DMS 273 treated with DMSO at 0.1 percent for 48 hours (cell line): Measurements from ENCODE around the gene KIF26B.
"Not testable (repeated sequence)": the region's sequence is repeated elsewhere in the genome, so short reads cannot be mapped to it uniquely, and the experiment has no call there.

Experiments used
- DNase-seq: peaks from one replicate; lab custom pipeline; 2025; lab: John Stamatoyannopoulos, UW

Gene KIF26B

DNA sequence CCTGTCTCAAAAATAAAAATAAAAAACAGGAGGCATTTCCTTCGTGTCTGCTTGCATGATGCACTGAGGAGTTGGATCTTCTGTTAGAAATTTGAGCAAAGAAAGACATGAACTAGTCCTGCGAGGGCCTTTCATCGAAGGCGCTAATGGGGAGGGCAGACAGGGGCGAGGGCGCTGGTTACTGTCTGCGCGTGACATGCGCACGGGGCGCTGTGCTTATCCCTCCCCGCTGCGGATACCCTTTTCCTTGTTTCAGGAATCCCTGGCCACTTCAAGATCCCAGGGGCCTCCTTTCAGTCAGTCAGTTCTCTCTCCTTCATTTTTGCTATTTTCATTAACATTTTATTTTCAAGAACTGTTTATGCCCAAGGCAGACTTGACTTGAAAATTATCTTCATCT lies 545.8 kb downstream of the KIF26B start:
- no peak for DNase-seq

- DNase-seq = no peak
Measured at GRCh38 chr1:245701631-245702030, 546.8 kb downstream of the KIF26B start.

DNA sequence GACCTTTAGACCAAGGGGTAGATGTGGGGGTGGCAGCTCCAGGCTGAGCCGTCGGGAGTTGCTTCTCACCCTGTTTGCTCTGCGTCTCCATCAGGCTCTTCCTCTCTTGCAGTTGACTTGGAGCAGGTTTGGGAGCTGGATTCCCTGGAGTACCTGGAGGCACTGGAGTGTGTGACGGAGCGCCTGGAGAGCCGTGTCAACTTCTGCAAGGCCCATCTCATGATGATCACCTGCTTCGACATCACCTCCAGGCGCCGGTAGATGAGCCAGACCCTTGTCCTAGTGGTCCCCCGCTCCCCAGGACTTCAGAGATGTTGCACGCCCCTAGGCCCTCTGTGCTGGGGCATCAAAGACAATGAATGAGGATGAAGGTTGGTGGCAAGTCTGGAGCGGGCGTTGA lies 547.6 kb downstream of the KIF26B start:
- DNase-seq = no peak

DNA sequence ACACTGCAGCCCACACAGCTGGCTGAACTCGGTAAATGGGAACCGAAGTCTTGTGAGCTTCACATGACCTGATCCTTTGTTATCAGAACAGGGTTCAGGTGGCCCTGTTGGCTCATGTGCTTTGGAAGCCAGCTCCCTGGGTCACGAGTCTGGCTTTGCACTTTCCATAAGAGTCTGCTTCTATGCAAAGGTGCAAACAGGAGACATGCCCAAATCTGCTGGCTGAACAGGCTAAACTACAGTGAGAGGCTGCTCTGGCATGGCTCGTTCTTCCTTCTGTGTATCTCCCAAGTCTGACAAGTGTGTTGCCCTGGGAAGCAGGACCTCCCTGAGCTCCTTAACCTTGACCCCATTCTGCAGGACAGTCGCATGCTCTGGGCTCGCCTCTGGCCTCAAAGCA lies 549.6 kb downstream of the KIF26B start:
- DNase-seq = no peak

- DNase-seq = no peak
Measured at GRCh38 chr1:245704765-245705164, 550.0 kb downstream of the KIF26B start.

DNA sequence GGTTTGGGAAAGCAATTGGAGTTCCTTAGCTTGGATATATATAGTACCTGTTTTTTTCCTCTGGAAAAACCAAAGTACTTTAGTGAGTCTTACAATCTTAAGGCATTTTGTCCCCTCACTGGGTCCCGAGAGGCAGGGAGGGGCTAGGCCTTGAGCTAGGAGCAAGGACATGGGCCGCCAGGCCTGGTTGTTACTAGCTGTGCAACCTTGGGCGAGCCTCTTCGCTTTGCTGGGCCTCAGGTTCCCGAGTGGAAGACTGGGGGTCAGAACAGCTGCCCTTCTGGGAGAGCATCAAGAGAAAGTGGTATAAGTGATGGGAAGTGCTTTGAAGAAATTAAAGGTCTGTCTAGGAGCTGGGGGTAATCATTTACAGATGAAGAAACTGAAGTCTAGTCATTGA lies 553.2 kb downstream of the KIF26B start:
- DNase-seq = no peak

- DNase-seq = no peak
Measured at GRCh38 chr1:245710961-245711903, 556.4 kb downstream of the KIF26B start.

DNA sequence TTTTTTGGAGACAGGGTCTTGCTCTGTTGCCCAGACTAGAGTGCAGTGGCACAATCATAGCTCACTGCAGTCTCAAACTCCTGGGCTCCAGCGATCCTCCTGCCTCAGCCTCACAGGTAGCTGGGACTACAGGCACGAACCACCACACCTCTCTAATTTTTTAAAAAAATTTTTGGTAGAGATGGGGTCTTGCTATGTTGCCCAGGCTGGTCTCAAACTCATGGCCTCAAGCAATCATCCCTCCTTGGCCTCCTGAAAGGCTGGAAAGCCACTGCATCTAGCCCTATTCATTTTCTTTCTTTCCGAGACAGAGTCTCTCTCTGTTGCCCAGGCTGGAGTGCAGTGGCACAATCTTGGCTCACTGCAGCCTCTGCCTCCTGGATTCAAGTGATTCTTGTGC lies 559.2 kb downstream of the KIF26B start:
- not testable (repeated sequence) for DNase-seq

DNA sequence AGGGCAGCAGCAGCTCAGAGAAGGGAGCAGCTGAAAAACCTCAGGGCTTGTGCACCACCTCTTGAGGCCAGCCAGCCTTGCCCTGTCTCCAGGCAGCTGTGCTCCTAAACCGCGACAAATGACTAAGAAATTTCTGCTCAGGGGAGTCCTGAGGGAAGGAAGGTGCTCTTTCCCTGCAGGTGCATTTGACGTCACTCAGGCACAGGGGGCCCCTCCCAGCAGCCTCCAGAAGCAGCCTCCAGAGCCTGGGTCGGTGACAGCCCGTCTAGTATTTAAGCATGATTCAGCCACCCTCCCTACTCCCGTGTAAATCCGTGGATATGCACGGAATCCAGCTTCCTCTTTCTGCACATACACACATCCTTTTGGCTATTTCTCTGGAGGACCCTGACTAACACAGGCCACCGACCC lies 560.5 kb downstream of the KIF26B start:
- no peak for DNase-seq

GRCh38 chr1:245715970-245716369 lies 561.2 kb downstream of the KIF26B start:
- DNase-seq = no peak

DNA sequence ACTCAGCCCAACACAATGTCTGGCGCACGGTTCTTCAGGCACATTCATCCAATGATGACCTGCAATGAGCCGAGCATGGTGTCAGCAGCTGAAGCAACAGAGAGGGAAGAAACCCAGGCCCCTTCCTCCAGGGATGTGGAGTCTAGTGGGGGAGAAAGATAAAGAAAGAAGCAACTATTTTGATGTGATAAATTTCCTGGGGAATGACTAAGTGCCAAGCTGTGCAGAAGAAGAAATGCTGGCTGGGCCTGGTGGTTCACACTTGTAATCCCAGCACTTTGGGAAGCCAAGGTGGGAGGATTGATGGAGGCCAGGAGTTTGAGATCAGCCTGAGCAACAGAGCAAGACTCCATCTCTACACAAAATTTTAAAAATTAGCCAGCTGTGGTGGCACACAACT lies 561.8 kb downstream of the KIF26B start:
- DNase-seq = no peak

- DNase-seq = no peak
Measured at GRCh38 chr1:245717611-245718010, 562.8 kb downstream of the KIF26B start.

GRCh38 chr1:245718123-245718522 lies 563.3 kb downstream of the KIF26B start:
- DNase-seq = no peak

- no peak for DNase-seq
Measured at GRCh38 chr1:245718951-245719350, 564.2 kb downstream of the KIF26B start.

GRCh38 chr1:245721488-245721887 lies 566.7 kb downstream of the KIF26B start:
- no peak for DNase-seq

GRCh38 chr1:245728035-245728434 lies 573.2 kb downstream of the KIF26B start:
- not testable (repeated sequence) for DNase-seq

- no peak for DNase-seq
Measured at GRCh38 chr1:245730801-245731200, 576.0 kb downstream of the KIF26B start.

GRCh38 chr1:245740336-245740735 lies 585.6 kb downstream of the KIF26B start:
- DNase-seq = not testable (repeated sequence)

GRCh38 chr1:245742896-245743295 lies 588.1 kb downstream of the KIF26B start:
- no peak for DNase-seq

DNA sequence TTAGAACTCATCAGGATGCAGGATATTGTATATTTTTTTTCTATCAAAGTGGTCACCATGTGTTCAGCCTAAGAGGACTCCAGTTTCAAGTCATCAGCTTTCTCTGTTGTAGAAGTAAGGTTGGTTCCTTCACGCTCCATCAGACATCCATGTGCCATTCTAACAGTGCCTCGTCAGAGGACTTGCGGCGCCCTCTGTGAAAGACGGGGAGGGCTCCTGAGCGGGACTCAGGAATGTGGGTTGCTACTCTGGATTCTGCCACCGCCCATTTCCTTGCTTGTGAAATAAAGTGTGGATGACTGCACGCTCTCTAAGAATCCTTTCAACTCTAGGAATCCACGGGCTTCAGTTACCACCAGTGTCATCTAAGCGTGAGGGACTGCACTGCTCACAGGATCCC lies 593.5 kb downstream of the KIF26B start:
- no peak for DNase-seq

DNA sequence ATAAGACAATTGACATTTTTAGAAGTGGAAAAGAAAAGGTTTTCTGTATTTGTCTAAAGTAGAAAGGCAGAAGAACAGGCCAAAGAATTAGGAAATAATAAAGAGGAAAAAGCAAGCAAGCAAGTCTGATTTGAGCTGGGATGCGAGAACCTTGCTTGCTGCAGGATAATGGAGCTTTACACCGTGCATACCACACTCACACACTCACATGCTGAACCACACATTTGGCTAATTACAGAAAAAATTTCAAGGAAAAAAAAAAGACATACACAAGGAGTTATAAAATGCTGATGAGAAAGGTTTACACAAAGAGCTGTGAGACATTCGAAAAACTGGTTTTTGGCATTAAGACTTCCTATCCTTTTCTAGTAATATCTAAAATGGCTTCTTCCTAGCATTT lies 593.9 kb downstream of the KIF26B start:
- DNase-seq = no peak

DNA sequence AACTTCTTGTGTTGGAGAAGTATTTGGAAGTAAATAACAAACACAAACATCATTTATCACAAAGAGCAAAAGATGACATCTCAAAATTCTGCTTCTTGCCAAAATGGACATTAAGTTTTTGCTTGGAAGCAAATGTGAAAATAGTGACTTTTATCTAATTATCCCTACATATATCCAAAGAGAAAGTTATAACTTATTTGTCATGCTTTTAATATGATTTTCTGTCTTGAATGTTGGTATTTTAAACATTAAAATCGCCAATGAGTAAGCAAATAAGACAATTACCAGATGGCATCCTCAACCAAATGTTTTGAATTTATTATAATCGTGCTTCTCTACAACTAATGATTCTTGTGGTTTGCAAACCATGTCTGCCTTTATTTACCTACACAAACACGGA lies 594.3 kb downstream of the KIF26B start:
- DNase-seq = no peak

GRCh38 chr1:245750261-245750660 lies 595.5 kb downstream of the KIF26B start:
- DNase-seq = no peak

DNA sequence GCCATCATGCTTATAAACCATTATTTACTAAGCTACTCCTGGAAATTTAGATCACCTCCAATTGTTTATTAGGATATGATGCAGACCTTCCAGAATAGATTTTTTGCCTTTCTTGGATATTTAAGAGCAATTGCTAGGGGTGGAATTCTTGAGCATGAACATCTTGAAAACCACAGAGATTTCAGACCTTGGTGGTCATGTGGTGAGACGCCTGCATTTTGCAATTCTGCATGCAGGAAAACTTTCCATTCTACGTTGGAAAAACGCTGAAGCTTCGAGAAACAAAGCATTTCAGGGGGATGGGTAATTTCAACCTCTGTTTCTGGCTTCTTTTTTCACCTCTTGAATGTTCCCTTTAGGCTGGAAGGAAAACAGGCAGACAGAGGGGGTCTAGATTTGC lies 596.3 kb downstream of the KIF26B start:
- no peak for DNase-seq
